GM19240 (cell line): Measurements from ENCODE around the gene PIK3C3.
"Not testable (repeated sequence)": the region's sequence is repeated elsewhere in the genome, so short reads cannot be mapped to it uniquely, and the experiment has no call there.

Source experiments
- DNase-seq: peaks from one replicate; pipeline ENCODE4 v3.0.0; 2011; ENCODE audit warnings: low spot score; ENCODE audit not compliant: insufficient read length

Gene PIK3C3

DNA sequence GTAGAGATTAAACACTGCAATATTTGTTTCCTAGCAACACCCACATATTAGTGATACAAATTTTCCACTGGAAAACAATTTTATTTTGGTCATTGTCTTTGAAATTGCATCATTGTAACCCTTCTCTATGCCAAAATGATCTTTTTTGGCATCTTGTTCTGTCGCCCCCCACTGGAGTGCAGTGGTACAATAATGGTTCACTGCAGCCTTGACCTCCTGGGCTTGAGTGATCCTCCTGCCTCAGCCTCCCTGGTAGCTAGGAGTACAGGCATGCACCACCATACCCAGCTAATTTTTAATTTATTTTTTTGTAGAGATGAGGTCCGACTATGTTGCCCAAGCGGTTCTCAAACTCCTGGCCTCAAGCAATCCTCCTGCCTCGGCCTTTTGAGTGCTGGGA is 117.4 kb downstream of the PIK3C3 start:
- DNase-seq: no peak

GRCh38 chr18:42074704-42075103 is 119.7 kb downstream of the PIK3C3 start:
- no peak for DNase-seq

DNA sequence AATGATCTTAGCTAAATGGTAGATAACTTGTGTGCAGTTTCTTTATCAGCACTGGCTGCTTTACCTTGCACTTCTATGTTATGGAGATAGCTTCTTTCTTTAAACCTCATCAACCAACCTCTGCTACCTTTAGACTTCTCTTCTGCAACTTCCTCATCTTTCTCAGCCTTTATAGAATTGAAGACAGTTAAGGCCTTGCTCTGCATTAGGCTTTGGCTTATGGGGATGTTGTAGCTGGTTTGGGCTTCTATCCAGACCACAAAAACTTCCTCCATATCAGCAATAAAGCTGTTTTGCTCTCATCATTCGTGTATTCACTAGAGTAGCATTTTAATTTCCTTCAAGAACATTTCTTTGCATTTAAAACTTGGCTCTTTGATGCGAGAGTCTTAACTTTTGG is 123.7 kb downstream of the PIK3C3 start:
- DNase-seq: no peak

GRCh38 chr18:42080340-42080739 is 125.3 kb downstream of the PIK3C3 start:
- no peak for DNase-seq

DNA sequence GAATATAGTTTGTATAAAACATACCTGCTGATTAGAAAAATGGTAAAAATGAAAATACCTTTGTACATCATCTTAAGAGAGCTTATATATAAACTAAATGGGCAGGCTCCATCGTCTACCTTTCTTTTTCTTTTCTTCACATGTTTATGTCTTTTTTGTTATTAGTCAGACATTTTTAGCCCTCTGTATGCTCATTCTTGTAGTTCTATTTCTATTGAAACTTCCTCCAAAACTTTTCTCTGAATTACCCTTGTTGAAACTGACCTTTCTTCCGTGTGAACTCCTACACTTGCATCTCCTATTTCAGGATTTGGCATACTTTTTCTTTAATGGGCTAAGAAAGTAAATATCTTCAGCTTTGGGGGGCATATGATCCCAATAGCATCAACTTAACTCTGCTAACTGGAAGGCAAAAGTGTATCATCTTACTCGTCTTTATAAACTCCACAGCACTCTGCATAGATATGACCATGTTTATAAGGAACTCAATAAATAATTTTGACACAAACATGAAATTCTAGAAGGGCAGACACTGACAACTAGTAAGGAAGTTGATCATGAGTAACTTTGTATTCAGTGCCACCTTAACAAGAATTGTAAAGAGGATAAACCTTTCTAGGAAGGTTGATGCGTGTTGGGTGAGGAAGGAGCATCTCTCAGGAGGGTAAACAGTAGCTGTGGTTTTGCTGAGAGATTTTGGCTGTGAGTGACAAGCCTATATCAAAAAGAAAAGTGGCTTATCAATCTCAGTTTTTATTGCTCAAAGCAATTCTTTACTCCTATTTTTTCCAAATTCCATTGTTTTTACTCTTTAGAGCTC is 127.6 kb downstream of the PIK3C3 start:
- DNase-seq: no peak

- DNase-seq: no peak
These were observed 131.3 kb downstream of the PIK3C3 start for GRCh38 chr18:42086288-42086687.

- no peak for DNase-seq
These were observed 132.2 kb downstream of the PIK3C3 start for GRCh38 chr18:42087235-42087634.

- DNase-seq: no peak
These were observed 132.8 kb downstream of the PIK3C3 start for GRCh38 chr18:42087876-42088275.

GRCh38 chr18:42092848-42093247 is 137.8 kb downstream of the PIK3C3 start:
- no peak for DNase-seq

DNA sequence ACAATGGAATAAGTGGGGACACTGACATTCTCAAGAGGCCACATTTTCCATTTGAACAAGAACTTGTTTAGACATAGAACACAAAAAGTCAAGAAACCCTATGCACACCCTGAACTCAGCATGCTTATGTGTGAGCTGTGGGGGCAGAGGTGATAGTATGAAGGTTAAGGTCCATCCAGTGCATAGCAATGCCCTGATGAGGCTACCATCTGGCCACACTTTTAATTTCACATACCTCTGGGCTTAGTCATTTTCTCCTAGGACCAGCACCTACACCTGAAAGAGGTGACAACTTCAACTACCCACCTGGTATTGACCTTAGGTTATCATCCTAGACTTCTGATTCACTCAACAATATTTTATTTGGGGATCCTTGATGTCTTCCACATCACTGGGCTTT is 139.8 kb downstream of the PIK3C3 start:
- no peak for DNase-seq

- no peak for DNase-seq
These were observed 140.8 kb downstream of the PIK3C3 start for GRCh38 chr18:42095732-42096377.

- no peak for DNase-seq
These were observed 145.2 kb downstream of the PIK3C3 start for GRCh38 chr18:42100248-42100647.

DNA sequence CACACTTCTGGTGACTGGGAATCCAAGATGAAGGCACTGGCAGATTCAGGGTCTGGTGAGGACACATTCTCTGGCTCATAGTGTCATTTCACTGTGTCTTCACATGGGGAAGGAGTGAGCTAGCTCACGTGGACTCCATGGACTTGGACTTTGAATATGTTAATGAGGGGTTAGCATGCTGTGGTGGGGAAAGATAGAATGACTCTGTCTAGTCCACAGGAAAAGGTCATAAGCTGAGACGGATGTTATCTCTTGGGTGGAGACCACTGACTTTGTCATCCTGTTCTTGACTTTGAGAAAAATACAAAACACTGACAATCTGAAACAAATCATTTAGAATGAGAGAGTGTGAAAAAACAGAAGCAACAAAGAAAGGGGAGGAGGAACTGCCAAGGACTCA is 145.9 kb downstream of the PIK3C3 start:
- no peak for DNase-seq

DNA sequence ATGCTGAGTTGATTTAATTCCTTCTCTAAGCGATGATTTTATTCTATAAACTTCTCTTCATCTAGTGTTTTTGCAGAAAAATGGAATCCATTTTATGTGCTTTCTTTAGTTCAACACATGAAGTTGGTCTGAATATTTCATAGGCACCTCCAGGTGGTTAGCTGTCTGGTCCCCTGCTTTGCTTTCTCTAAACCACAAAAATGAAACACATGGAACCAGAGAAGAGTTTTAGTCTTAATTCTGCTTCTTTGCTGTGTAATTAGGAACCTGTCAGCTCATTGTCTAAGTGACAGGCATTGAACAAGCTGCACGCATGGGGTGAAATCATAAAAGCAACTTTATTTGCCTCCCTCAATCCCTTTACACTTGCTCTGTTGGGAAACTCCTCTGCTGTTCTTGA is 150.4 kb downstream of the PIK3C3 start:
- DNase-seq: no peak

GRCh38 chr18:42106784-42107183 is 151.8 kb downstream of the PIK3C3 start:
- DNase-seq: no peak

GRCh38 chr18:42107287-42107686 is 152.3 kb downstream of the PIK3C3 start:
- no peak for DNase-seq

DNA sequence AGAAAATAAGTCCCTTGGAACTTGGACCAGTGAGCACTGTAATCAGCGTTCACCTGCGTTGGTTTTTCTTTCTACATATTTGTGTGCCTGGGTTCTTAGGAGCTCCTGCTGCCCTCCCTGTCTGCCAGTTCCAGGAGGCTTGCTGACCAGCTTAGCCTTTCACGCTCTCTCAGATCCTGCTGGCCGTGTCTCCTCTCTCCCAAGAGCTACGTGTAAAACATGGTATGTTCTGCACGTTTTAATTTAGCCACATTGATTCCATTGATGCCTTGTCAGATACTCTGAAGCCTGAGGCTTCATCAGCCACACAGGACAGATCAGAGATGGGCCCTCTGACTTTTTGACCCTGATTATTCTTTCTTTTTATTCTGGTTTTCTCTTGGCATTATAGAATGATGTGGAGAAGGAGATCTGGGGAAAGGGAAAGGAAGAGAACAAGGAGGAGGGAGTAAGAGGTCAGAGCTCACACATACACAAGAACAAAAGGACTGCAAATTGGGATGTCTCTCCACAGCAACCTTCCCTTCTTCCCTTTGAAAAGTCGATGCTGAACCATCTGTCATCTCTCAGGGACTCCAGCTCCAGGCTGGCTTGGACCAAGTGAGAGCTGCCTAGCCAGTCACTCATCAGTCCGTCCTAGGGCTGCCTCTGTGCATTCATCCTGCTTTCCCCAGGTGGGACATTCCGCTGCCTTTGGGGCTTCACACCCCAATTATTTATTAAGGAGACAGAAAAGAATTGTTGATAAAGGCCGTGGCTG is 152.8 kb downstream of the PIK3C3 start:
- no peak for DNase-seq

- DNase-seq: not testable (repeated sequence)
These were observed 157.1 kb downstream of the PIK3C3 start for GRCh38 chr18:42112147-42112546.

GRCh38 chr18:42112657-42113420 is 157.8 kb downstream of the PIK3C3 start:
- no peak for DNase-seq

- DNase-seq: no peak
These were observed 158.6 kb downstream of the PIK3C3 start for GRCh38 chr18:42113529-42114191.
